Upper lobe of left lung (tissue), 4 donors: ENCODE data around the gene PIWIL4.

Experiments
- EP300 ChIP-seq, 4 donors: sonication (generic); formaldehyde crosslinking; IDR thresholded peaks; one replicate each; pipeline ENCODE4 v1.5.1; 2017; ENCODE audit warnings: antibody characterized with exemption in 4 of 4, control low read depth in 2 of 4
- POLR2A ChIP-seq, 4 donors: fragments of 450-650 bp; IDR thresholded peaks; one replicate each; pipeline ENCODE4 v1.5.1; 2016 to 2017; ENCODE audit warnings: antibody characterized with exemption in 4 of 4, mild to moderate bottlenecking in 2 of 4
- TF ChIP-seq, protein P1 (sequence below), 6 experiments: fragments of 450-650 bp in 4 of 6; fragments of 200-600 bp in 2 of 6; sonication (generic) in 2 of 6; IDR thresholded peaks; one replicate each; pipeline ENCODE4 v1.5.1; 2016 to 2019; ENCODE audit warnings: antibody characterized with exemption in 6 of 6

GRCh38 chr11:94604482-94604881 is 37.3 kb downstream of the PIWIL4 start:
- TF ChIP-seq, protein P1, sequence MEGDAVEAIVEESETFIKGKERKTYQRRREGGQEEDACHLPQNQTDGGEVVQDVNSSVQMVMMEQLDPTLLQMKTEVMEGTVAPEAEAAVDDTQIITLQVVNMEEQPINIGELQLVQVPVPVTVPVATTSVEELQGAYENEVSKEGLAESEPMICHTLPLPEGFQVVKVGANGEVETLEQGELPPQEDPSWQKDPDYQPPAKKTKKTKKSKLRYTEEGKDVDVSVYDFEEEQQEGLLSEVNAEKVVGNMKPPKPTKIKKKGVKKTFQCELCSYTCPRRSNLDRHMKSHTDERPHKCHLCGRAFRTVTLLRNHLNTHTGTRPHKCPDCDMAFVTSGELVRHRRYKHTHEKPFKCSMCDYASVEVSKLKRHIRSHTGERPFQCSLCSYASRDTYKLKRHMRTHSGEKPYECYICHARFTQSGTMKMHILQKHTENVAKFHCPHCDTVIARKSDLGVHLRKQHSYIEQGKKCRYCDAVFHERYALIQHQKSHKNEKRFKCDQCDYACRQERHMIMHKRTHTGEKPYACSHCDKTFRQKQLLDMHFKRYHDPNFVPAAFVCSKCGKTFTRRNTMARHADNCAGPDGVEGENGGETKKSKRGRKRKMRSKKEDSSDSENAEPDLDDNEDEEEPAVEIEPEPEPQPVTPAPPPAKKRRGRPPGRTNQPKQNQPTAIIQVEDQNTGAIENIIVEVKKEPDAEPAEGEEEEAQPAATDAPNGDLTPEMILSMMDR (IDR thresholded peaks at IDR 0.05), result no peak
- TF ChIP-seq POLR2A (IDR thresholded peaks at IDR 0.05), result no peak
- TF ChIP-seq EP300 (IDR thresholded peaks at IDR 0.05), result no peak
